CD4-positive, alpha-beta T cell treated with Interleukin-15 for 4 hours (primary cell): ENCODE measurements around the gene ANO6.
"Not testable (repeated sequence)": the region's sequence is repeated elsewhere in the genome, so short reads cannot be mapped to it uniquely, and the experiment has no call there.

Source experiments
- DNase-seq: peaks from one replicate; pipeline ENCODE4 v3.0.0-alpha.2; 2020; ENCODE audit warnings: low spot score

Gene ANO6

GRCh38 chr12:45309836-45310626 lies 94.1 kb downstream of the ANO6 start:
- no peak for DNase-seq

GRCh38 chr12:45310627-45310968 lies 94.7 kb downstream of the ANO6 start:
- DNase-seq: no peak

GRCh38 chr12:45312012-45312411 lies 96.1 kb downstream of the ANO6 start:
- DNase-seq: no peak

GRCh38 chr12:45314770-45315169 lies 98.9 kb downstream of the ANO6 start:
- DNase-seq: no peak

GRCh38 chr12:45315462-45315861 lies 99.6 kb downstream of the ANO6 start:
- no peak for DNase-seq

GRCh38 chr12:45317261-45317660 lies 101.4 kb downstream of the ANO6 start:
- DNase-seq: not testable (repeated sequence)

GRCh38 chr12:45322810-45323209 lies 106.9 kb downstream of the ANO6 start:
- DNase-seq: no peak

- DNase-seq: no peak
Measured at GRCh38 chr12:45324391-45324790, 108.5 kb downstream of the ANO6 start.

- no peak for DNase-seq
Measured at GRCh38 chr12:45326358-45326975, 110.6 kb downstream of the ANO6 start.

- DNase-seq: no peak
Measured at GRCh38 chr12:45327823-45328383, 112.0 kb downstream of the ANO6 start.

GRCh38 chr12:45329238-45329637 lies 113.3 kb downstream of the ANO6 start:
- no peak for DNase-seq

- no peak for DNase-seq
Measured at GRCh38 chr12:45329702-45330101, 113.8 kb downstream of the ANO6 start.

- no peak for DNase-seq
Measured at GRCh38 chr12:45331552-45331951, 115.7 kb downstream of the ANO6 start.

GRCh38 chr12:45334396-45334795 lies 118.5 kb downstream of the ANO6 start:
- DNase-seq: no peak

- DNase-seq: no peak
Measured at GRCh38 chr12:45336331-45336730, 120.4 kb downstream of the ANO6 start.

- DNase-seq: no peak
Measured at GRCh38 chr12:45336762-45337596, 121.1 kb downstream of the ANO6 start.

GRCh38 chr12:45337835-45338234 lies 121.9 kb downstream of the ANO6 start:
- no peak for DNase-seq

GRCh38 chr12:45338272-45338671 lies 122.4 kb downstream of the ANO6 start:
- no peak for DNase-seq

- no peak for DNase-seq
Measured at GRCh38 chr12:45339035-45339434, 123.1 kb downstream of the ANO6 start.

GRCh38 chr12:45342171-45342570 lies 126.3 kb downstream of the ANO6 start:
- DNase-seq: no peak

- DNase-seq: no peak
Measured at GRCh38 chr12:45342848-45343247, 127.0 kb downstream of the ANO6 start.

GRCh38 chr12:45343269-45344051 lies 127.6 kb downstream of the ANO6 start:
- no peak for DNase-seq
